A549 (cell line): ENCODE data around the gene SEMA5A. TPM values are rescaled to one million over a fixed set of nuclear protein-coding genes. Genes with fewer than 3 reads are reported as not detected.
"Not testable (repeated sequence)": the region's sequence is repeated elsewhere in the genome, so short reads cannot be mapped to it uniquely, and the experiment has no call there.

Experiments used
- ATAC-seq, 2 experiments: fragments of 200-7000 bp in 1 of 2; fragments of >200 bp in 1 of 2; cut with Nextera tagmentation in 1 of 2; cut with Tn5 transposase in 1 of 2; 3 replicates each; pipeline versions ENCODE4 v1.8.0 to v1.9.1; 2018 to 2020; ENCODE audit warnings: mild to moderate bottlenecking in 1 of 2, moderate library complexity in 1 of 2
- CTCF ChIA-PET: fragments of 300-600 bp; sonication (Branson Sonifier 250); formaldehyde crosslinking; extraction: SDS; loops from one replicate; lab custom pipeline; 2021; ENCODE audit warnings: antibody characterized with exemption, inconsistent platforms; lab: Yijun Ruan, JAX
- POLR2A ChIA-PET: fragments of 350-600 bp; formaldehyde crosslinking; extraction: SDS; loops from one replicate; lab custom pipeline; 2021; ENCODE audit warnings: antibody characterized with exemption, inconsistent platforms; lab: Yijun Ruan, JAX
- DNase-seq, 2 experiments: peaks; one replicate each; pipeline versions ENCODE4 v3.0.0 to v3.0.0-alpha.2; 2011 to 2016; ENCODE audit warnings: low read depth in 1 of 2, low spot score in 1 of 2
- FAIRE-seq: peaks from 2 replicates; lab custom pipeline; 2011; peaks lifted over from hg19 to GRCh38; lab: Jason Lieb, UNC
- H3K27ac ChIP-seq, 2 experiments: fragments of >200 bp; sonication (Bioruptor Twin); formaldehyde crosslinking; 3 replicates each; pipeline ENCODE4 v1.5.1; 2016 to 2017
- H3K4me1 ChIP-seq: fragments of >200 bp; sonication (Bioruptor Twin); formaldehyde crosslinking; 3 replicates; pipeline ENCODE4 v1.6.1; 2016
- H3K4me2 ChIP-seq: fragments of >200 bp; sonication (Bioruptor Twin); formaldehyde crosslinking; 3 replicates; pipeline ENCODE4 v1.6.1; 2016
- H3K4me3 ChIP-seq: fragments of >200 bp; sonication (Bioruptor Twin); formaldehyde crosslinking; 3 replicates; pipeline ENCODE4 v1.5.1; 2016
- H3K9me3 ChIP-seq: fragments of >200 bp; sonication (Bioruptor Twin); formaldehyde crosslinking; 3 replicates; pipeline ENCODE4 v1.6.1; 2016
- ATOH8 ChIP-seq: fragments of 250-450 bp; sonication (Bioruptor Pico); IDR thresholded peaks from 2 replicates; pipeline ENCODE4 v1.5.0; 2020; ENCODE audit warnings: low read depth, mild to moderate bottlenecking, moderate library complexity
- CBX8 ChIP-seq: fragments of 200-600 bp; sonication (generic); IDR thresholded peaks from 2 replicates; pipeline ENCODE4 v1.6.1; 2016
- CEBPB ChIP-seq, 2 experiments: fragments of >200 bp in 1 of 2; sonication (Bioruptor Twin) in 1 of 2; formaldehyde crosslinking in 1 of 2; IDR thresholded peaks; 2 replicates each; pipeline ENCODE4 v1.6.1; 2012 to 2016
- E2F6 ChIP-seq: IDR thresholded peaks from 2 replicates; pipeline ENCODE4 v1.6.1; 2012; ENCODE audit warnings: low read depth, borderline replicate concordance
- FOSL2 ChIP-seq, 2 experiments: fragments of 450-650 bp in 1 of 2; fragments of >200 bp in 1 of 2; sonication (Bioruptor Twin) in 1 of 2; formaldehyde crosslinking; IDR thresholded peaks; 2 replicates each; pipeline versions ENCODE4 v1.5.0 to v1.6.1; 2016 to 2020; ENCODE audit warnings: mild to moderate bottlenecking in 1 of 2, moderate library complexity in 1 of 2
- HEYL ChIP-seq: fragments of 250-450 bp; sonication (Bioruptor Pico); IDR thresholded peaks from 2 replicates; pipeline ENCODE4 v1.8.0; 2021; ENCODE audit warnings: mild to moderate bottlenecking, moderate library complexity
- HOXA7 ChIP-seq: fragments of 250-450 bp; sonication (Bioruptor Pico); IDR thresholded peaks from 2 replicates; pipeline ENCODE4 v1.5.0; 2020; ENCODE audit warnings: mild to moderate bottlenecking, moderate library complexity
- HOXB13 ChIP-seq: fragments of 250-450 bp; sonication (Bioruptor Pico); IDR thresholded peaks from 2 replicates; pipeline ENCODE4 v1.5.0; 2020; ENCODE audit warnings: low read depth, mild to moderate bottlenecking, moderate library complexity
- HOXB5 ChIP-seq: fragments of 250-450 bp; sonication (Bioruptor Pico); IDR thresholded peaks from 2 replicates; pipeline ENCODE4 v1.5.0; 2020; ENCODE audit warnings: mild to moderate bottlenecking, moderate library complexity
- JUNB ChIP-seq: fragments of >200 bp; sonication (Bioruptor Twin); formaldehyde crosslinking; IDR thresholded peaks from 2 replicates; pipeline ENCODE4 v1.6.1; 2016
- MAX ChIP-seq: IDR thresholded peaks from 2 replicates; pipeline ENCODE4 v1.6.1; 2012
- NFE2L2 ChIP-seq: fragments of 150-350 bp; conservative IDR thresholded peaks from 2 replicates; pipeline ENCODE4 v1.6.1; 2014; ENCODE audit warnings: low read length
- PHF8 ChIP-seq: fragments of 200-600 bp; sonication (generic); IDR thresholded peaks from 2 replicates; pipeline ENCODE4 v1.6.1; 2016; ENCODE audit warnings: low read depth, mild to moderate bottlenecking, antibody characterized with exemption, moderate library complexity, borderline replicate concordance
- POLR2A ChIP-seq: IDR thresholded peaks from 2 replicates; pipeline ENCODE4 v1.6.1; 2012; ENCODE audit warnings: mild to moderate bottlenecking, low read length
- RAD21 ChIP-seq, 2 experiments: fragments of >200 bp in 1 of 2; sonication (Bioruptor Twin) in 1 of 2; formaldehyde crosslinking in 1 of 2; IDR thresholded peaks in 1 of 2; conservative IDR thresholded peaks in 1 of 2; 2 replicates in 1 of 2; 3 replicates in 1 of 2; pipeline ENCODE4 v1.6.1; 2012 to 2018; ENCODE audit warnings: inconsistent platforms in 1 of 2
- RARB ChIP-seq: fragments of 250-450 bp; sonication (Bioruptor Pico); IDR thresholded peaks from 2 replicates; pipeline ENCODE4 v1.8.0; 2021; ENCODE audit warnings: mild to moderate bottlenecking, moderate library complexity
- RCOR1 ChIP-seq: fragments of 150-350 bp; IDR thresholded peaks from 2 replicates; pipeline ENCODE4 v1.6.1; 2014; ENCODE audit warnings: antibody characterized with exemption, low read length, low read depth
- REST ChIP-seq: fragments of 200-600 bp; sonication (generic); IDR thresholded peaks from 2 replicates; pipeline ENCODE4 v1.6.1; 2016; ENCODE audit warnings: antibody characterized with exemption, mild to moderate bottlenecking, moderate library complexity
- TFCP2L1 ChIP-seq: fragments of 250-450 bp; sonication (Bioruptor Pico); IDR thresholded peaks from 2 replicates; pipeline ENCODE4 v1.5.0; 2021; ENCODE audit warnings: mild to moderate bottlenecking
- TP53 ChIP-seq: fragments of 250-450 bp; sonication (Bioruptor Pico); IDR thresholded peaks from 2 replicates; pipeline ENCODE4 v1.5.0; 2021; ENCODE audit warnings: mild to moderate bottlenecking, moderate library complexity
- USF2 ChIP-seq: fragments of 450-650 bp; IDR thresholded peaks from 2 replicates; pipeline ENCODE4 v1.6.1; 2014; ENCODE audit warnings: antibody characterized with exemption
- ZFP36 ChIP-seq: fragments of 450-650 bp; IDR thresholded peaks from 2 replicates; pipeline ENCODE4 v1.6.1; 2014; ENCODE audit warnings: borderline replicate concordance; ENCODE audit not compliant: partially characterized antibody
- WGBS: methylation state at CpG from one replicate; pipeline ENCODE4 v1.1.6; 2017; ENCODE audit errors: missing lambda C conversion rate; 5-methylcytosine and 5-hydroxymethylcytosine counted together
- polyA plus RNA-seq, 4 experiments: library from polyadenylated mRNA; depleted of rRNA in 3 of 4; stranded (reverse); fragments of >200 nt; fragmentation: RNase III in 1 of 4; extraction: RNeasy Plus Mini Kit Qiagen cat#74134 plus additional on column Dnase treatment in 1 of 4; gene quantifications; 2 replicates in 3 of 4; 3 replicates in 1 of 4; pipeline ENCODE4 v1.2.3, GENCODE V29; 2011 to 2017

The SEMA5A gene
- polyA plus RNA-seq, 2 of the 4 experiments (the other 2 are of a cell fraction): not detected

- ATAC-seq (no peak), DNase-seq (no peak), FAIRE-seq (no peak)
- no peaks in the 10 kb centered on the region for H3K4me1 ChIP-seq
- TF ChIP-seq TFCP2L1: no peak
- TF ChIP-seq USF2: no peak
- no peak for TF ChIP-seq RCOR1
- no peak for TF ChIP-seq E2F6
- TF ChIP-seq CBX8: no peak
- no peak for TF ChIP-seq HOXA7 (CRISPR knock-in tag)
- no peak for TF ChIP-seq REST
- no peak for TF ChIP-seq HOXB5 (CRISPR knock-in tag)
- no peak for TF ChIP-seq TP53 (CRISPR knock-in tag)
- TF ChIP-seq POLR2A: no peak
- TF ChIP-seq RARB (CRISPR knock-in tag): no peak
- TF ChIP-seq NFE2L2: no peak
- TF ChIP-seq HEYL (CRISPR knock-in tag): no peak
- no peak for TF ChIP-seq PHF8
- TF ChIP-seq CEBPB (IDR thresholded peaks at IDR 0.05): no peak
- no peak for TF ChIP-seq FOSL2 (IDR thresholded peaks at IDR 0.05)
- TF ChIP-seq FOSL2 (CRISPR knock-in tag; IDR thresholded peaks at IDR 0.05): no peak
- no peak for TF ChIP-seq MAX
- TF ChIP-seq HOXB13 (CRISPR knock-in tag): no peak
- WGBS: 3% methylated on average over 7 of the region's 7 CpGs
- POLR2A ChIA-PET: no interaction called here
- no peak overlapping the region for H3K27ac ChIP-seq
- H3K9me3 ChIP-seq: no peaks in the 10 kb centered on the region
- H3K4me3 ChIP-seq: no peak overlapping the region
- CTCF ChIA-PET: interaction anchor here (1.1 kb wide), 1 partner anchor 189 kb away, joined by 3 read pairs; no protein-coding TSS in a partner anchor
- H3K4me2 ChIP-seq: no peak overlapping the region
Measured at GRCh38 chr5:9354336-9355081, 191.4 kb downstream of the SEMA5A start.

- DNase-seq, H3K4me1 ChIP-seq, H3K4me2 ChIP-seq, H3K9me3 ChIP-seq, H3K4me3 ChIP-seq, POLR2A ChIA-PET, CTCF ChIA-PET, ATAC-seq, H3K27ac ChIP-seq, FAIRE-seq: not testable (repeated sequence)
Measured at GRCh38 chr5:9353048-9353447, 192.8 kb downstream of the SEMA5A start.

- Histone ChIP-seq H3K9me3 (no peaks in the 10 kb centered on the region; the same call in 2 of the 3 replicates), H3K4me2 (no peak overlapping the region), H3K27ac (no peak overlapping the region), H3K4me1 (no peaks in the 10 kb centered on the region), H3K4me3 (no peak overlapping the region)
- no peak for TF ChIP-seq TP53 (CRISPR knock-in tag)
- no peak for TF ChIP-seq ATOH8
- no peak for TF ChIP-seq TFCP2L1
- no peak for TF ChIP-seq ZFP36
- no peak for TF ChIP-seq HOXB13 (CRISPR knock-in tag)
- TF ChIP-seq HOXA7 (CRISPR knock-in tag): no peak
- no peak for TF ChIP-seq JUNB
- TF ChIP-seq RAD21 (conservative IDR thresholded peaks at IDR 0.05 in 1 of 2, IDR thresholded peaks at IDR 0.05 in 1 of 2): no peak
- DNase-seq: no peak
- ATAC-seq: no peak
- FAIRE-seq: no peak
- ChIA-PET POLR2A (no interaction called here), CTCF (no interaction called here)
- WGBS: 3% methylated on average over 2 of the region's 2 CpGs
Measured at GRCh38 chr5:9351546-9351945, 194.3 kb downstream of the SEMA5A start.
